Osteoblast (primary cell): ENCODE measurements around the gene ABCF2. TPM values are rescaled to one million over a fixed set of nuclear protein-coding genes. Genes with fewer than 3 reads are reported as not detected.

Experiments
- DNase-seq: peaks from one replicate; pipeline ENCODE4 v3.0.0; 2011; ENCODE audit warnings: low spot score, mixed read lengths; ENCODE audit not compliant: insufficient read length; ENCODE audit errors: missing footprints
- H2AFZ ChIP-seq: 2 replicates; pipeline ENCODE4 v1.6.0; 2011; ENCODE audit warnings: mild to moderate bottlenecking, low read length
- H3K27ac ChIP-seq: 2 replicates; pipeline ENCODE4 v1.5.1; 2011; ENCODE audit warnings: mild to moderate bottlenecking, low read depth, low read length, moderate library complexity
- H3K27me3 ChIP-seq: 2 replicates; pipeline ENCODE4 v1.6.0; 2012; ENCODE audit warnings: mild to moderate bottlenecking, control low read depth, inconsistent platforms, low read length, moderate library complexity; ENCODE audit not compliant: insufficient read depth
- H3K36me3 ChIP-seq: 2 replicates; pipeline ENCODE4 v1.5.1; 2011; ENCODE audit warnings: mild to moderate bottlenecking, low read length, control low read depth, moderate library complexity; ENCODE audit not compliant: insufficient read depth
- H3K4me1 ChIP-seq: 2 replicates; pipeline ENCODE4 v1.5.1; 2011; ENCODE audit warnings: mild to moderate bottlenecking, low read length, control low read depth, moderate library complexity; ENCODE audit not compliant: insufficient read depth
- H3K4me2 ChIP-seq: 2 replicates; pipeline ENCODE4 v1.6.0; 2011; ENCODE audit warnings: mild to moderate bottlenecking, low read length; ENCODE audit not compliant: insufficient read depth
- H3K4me3 ChIP-seq: fragments of 200-600 bp; sonication (generic); 3 replicates; pipeline ENCODE4 v1.5.1; 2012; ENCODE audit warnings: mild to moderate bottlenecking, low read length, inconsistent platforms; ENCODE audit not compliant: insufficient read depth
- H3K79me2 ChIP-seq: 2 replicates; pipeline ENCODE4 v1.6.0; 2012; ENCODE audit warnings: mild to moderate bottlenecking, low read length, control low read depth, inconsistent platforms; ENCODE audit not compliant: insufficient read depth
- H3K9me3 ChIP-seq: 2 replicates; pipeline ENCODE4 v1.5.1; 2011; ENCODE audit warnings: low read depth, low read length, control low read depth
- H4K20me1 ChIP-seq: 2 replicates; pipeline ENCODE4 v1.6.0; 2012; ENCODE audit warnings: mild to moderate bottlenecking, low read length, control low read depth; ENCODE audit not compliant: insufficient read depth
- total RNA-seq: library from RNA; depleted of rRNA; stranded (reverse); fragments of >200 nt; gene quantifications from 2 replicates; pipeline ENCODE4 v1.2.3, GENCODE V29; 2012
- TF ChIP-seq, protein P1 (sequence below): IDR thresholded peaks from 2 replicates; pipeline ENCODE4 v1.5.1; 2011; ENCODE audit warnings: mild to moderate bottlenecking, low read depth, low read length, moderate library complexity; ENCODE audit errors: extremely low read depth

ABCF2 gene
- total RNA-seq, 1 donor, result 65.9 TPM

DNA sequence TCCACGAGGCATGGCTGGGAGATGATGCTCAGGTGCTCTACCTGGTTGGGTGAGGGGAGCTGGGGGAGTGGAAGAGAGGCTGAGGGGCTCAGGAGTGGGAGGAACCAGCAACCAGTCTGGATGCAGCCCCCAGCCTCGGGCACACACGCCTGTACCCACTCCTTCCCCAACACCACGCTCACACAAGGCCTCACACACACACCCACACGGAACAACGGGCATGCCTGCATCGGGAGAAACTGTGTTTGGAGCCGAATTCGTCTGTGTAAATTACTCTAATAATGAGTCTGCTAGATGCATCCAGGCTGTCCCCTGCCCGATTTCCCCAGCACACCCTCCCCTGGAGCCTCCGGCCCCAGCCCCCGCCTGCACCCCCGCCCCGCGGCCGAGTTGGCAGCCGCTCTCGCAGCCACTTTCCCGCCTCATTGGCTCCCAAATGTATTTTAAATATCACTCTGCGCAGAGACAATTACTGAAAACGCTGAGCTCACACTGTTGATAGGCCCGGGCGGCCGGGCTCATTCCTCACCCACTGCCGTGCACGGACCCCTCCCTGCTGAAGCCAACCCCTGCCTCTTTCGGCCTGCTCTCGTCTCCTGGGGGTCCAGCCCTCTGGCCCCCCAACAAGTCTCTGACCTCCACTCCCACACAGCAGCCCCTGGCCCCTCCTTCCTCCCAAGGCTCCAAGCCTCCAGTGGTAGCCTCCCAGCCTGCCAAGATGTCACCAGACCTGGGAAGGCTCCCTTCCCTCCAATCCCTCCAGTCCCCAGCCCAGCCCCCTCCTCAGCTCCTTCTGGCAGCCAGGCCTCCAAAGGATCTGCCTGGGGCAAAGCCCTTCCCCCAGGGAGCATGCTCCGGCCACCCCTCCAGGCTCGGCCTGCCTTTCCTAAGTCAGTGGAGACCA is 27.8 kb downstream of the ABCF2 start:
- no peaks in the 10 kb centered on the region for H4K20me1 ChIP-seq
- no peaks in the 10 kb centered on the region for H3K4me1 ChIP-seq
- TF ChIP-seq, protein P1, sequence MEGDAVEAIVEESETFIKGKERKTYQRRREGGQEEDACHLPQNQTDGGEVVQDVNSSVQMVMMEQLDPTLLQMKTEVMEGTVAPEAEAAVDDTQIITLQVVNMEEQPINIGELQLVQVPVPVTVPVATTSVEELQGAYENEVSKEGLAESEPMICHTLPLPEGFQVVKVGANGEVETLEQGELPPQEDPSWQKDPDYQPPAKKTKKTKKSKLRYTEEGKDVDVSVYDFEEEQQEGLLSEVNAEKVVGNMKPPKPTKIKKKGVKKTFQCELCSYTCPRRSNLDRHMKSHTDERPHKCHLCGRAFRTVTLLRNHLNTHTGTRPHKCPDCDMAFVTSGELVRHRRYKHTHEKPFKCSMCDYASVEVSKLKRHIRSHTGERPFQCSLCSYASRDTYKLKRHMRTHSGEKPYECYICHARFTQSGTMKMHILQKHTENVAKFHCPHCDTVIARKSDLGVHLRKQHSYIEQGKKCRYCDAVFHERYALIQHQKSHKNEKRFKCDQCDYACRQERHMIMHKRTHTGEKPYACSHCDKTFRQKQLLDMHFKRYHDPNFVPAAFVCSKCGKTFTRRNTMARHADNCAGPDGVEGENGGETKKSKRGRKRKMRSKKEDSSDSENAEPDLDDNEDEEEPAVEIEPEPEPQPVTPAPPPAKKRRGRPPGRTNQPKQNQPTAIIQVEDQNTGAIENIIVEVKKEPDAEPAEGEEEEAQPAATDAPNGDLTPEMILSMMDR, result no peak
- H2AFZ ChIP-seq, result no peak overlapping the region
- H3K4me2 ChIP-seq, result no peak overlapping the region
- no peaks in the 10 kb centered on the region for H3K9me3 ChIP-seq
- peak; percentile 63 for DNase-seq
- no peaks in the 10 kb centered on the region for H3K36me3 ChIP-seq
- peaks cover 52% of the 10 kb centered on the region for H3K27me3 ChIP-seq
- no peaks in the 10 kb centered on the region for H3K79me2 ChIP-seq
- H3K27ac ChIP-seq, result no peak overlapping the region
- H3K4me3 ChIP-seq, result no peak overlapping the region

GRCh38 chr7:151197932-151198331 is 29.1 kb downstream of the ABCF2 start:
- no peaks in the 10 kb centered on the region for H4K20me1 ChIP-seq
- TF ChIP-seq, protein P1, result no peak
- no peaks in the 10 kb centered on the region for H3K36me3 ChIP-seq
- peak; percentile 25 for DNase-seq
- no peak overlapping the region for H2AFZ ChIP-seq
- H3K27ac ChIP-seq, result no peak overlapping the region
- no peaks in the 10 kb centered on the region for H3K4me1 ChIP-seq
- no peak overlapping the region for H3K4me2 ChIP-seq
- no peaks in the 10 kb centered on the region for H3K9me3 ChIP-seq
- no peaks in the 10 kb centered on the region for H3K79me2 ChIP-seq
- H3K4me3 ChIP-seq, result no peak overlapping the region
- peaks cover 44% of the 10 kb centered on the region for H3K27me3 ChIP-seq

DNA sequence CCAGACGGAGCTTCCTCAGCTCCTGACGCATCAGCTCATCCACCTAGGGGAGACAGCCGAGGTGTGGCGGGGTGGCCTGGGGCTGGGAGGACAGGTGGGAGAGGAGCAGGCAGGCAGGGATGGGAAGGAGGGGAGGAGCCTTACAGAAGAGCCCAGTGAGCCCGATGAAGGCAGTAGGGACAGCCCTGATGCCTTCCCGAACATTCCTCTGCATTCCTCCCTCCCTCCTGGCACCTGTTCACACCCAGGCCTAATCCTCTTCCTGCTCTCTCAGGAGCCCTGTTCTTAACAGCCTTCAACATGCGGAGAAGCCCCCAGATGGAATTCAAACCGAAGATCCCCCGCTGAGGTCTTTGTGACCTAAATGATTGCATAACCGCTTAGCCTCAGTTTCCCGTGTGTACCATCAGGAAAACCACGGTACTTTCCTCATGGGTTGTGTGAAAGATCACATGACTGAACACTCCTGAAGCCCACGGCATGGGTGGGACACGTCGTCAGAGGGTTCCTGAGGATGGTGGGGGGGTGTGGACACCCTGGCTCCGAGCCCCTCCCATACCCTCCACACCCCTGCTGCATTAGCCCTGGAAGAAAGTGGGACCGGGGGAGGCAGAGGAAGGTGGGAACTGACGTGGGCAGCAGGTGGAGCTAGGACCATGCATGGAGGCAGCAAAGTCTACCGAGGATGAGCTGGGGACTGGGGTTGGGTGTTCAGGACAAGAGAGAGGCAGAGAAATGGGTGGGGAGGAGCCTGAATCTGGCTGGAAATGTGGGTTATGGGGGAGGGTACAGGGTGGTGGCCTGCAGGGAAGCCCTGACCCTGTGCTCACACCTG is 31.2 kb downstream of the ABCF2 start:
- Histone ChIP-seq H3K9me3 (no peaks in the 10 kb centered on the region), H3K4me3 (no peak overlapping the region), H3K27me3 (peaks cover 29% of the 10 kb centered on the region), H4K20me1 (no peaks in the 10 kb centered on the region), H3K79me2 (no peaks in the 10 kb centered on the region), H2AFZ (no peak overlapping the region), H3K4me1 (no peaks in the 10 kb centered on the region), H3K4me2 (no peak overlapping the region), H3K36me3 (no peaks in the 10 kb centered on the region), H3K27ac (no peak overlapping the region)
- TF ChIP-seq, protein P1, result no peak
- peak; percentile 85 for DNase-seq

DNA sequence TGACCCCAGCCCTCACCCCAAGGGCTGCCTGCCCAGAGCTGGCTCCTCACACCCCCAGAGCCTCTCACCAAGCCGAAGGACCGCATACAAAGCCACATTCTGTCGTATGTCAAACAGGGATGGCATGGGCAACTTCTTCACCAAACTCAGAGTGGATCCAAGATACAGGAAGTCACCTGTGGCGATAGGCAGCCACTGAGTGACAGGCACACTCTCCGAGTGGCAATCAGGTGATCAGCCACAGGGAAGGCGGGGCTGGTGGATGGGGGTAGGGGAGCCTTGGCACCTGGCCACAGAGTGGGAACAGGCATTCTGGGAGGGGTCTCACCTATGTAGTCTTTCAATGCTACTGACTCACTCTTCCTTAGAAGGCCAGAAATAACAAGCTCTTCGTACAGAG is 32.8 kb downstream of the ABCF2 start:
- no peak overlapping the region for H3K4me2 ChIP-seq
- no peaks in the 10 kb centered on the region for H3K9me3 ChIP-seq
- TF ChIP-seq, protein P1, result no peak
- H4K20me1 ChIP-seq, result no peaks in the 10 kb centered on the region
- no peak overlapping the region for H3K4me3 ChIP-seq
- no peak overlapping the region for H3K27ac ChIP-seq
- H3K27me3 ChIP-seq, result peaks cover 37% of the 10 kb centered on the region
- H2AFZ ChIP-seq, result no peak overlapping the region
- DNase-seq, result peak; percentile 49
- H3K36me3 ChIP-seq, result no peaks in the 10 kb centered on the region
- no peaks in the 10 kb centered on the region for H3K79me2 ChIP-seq
- no peaks in the 10 kb centered on the region for H3K4me1 ChIP-seq
